ENCODE data around the gene ZNF710.
"Not testable (repeated sequence)": the region's sequence is repeated elsewhere in the genome, so short reads cannot be mapped to it uniquely, and the experiment has no call there.

ZNF710 gene

GRCh38 chr15:90001062-90001682 is at the start of gene ZNF710:
ZNF710 (plus strand) TSS chr15:90001324; CDS start chr15:90067138, 65,814 bp downstream.
- peak; percentile 75 for DNase-seq (ENCODE audit: low spot score)

- no peak for DNase-seq (ENCODE audit: low spot score)
Measured at GRCh38 chr15:89954541-89954940, 46.6 kb upstream of the ZNF710 start.

GRCh38 chr15:89955449-89955998 is 45.6 kb upstream of the ZNF710 start:
- DNase-seq (ENCODE audit: low spot score): not testable (repeated sequence)

GRCh38 chr15:89958107-89958805 is 42.9 kb upstream of the ZNF710 start:
- DNase-seq (ENCODE audit: low spot score): no peak

DNA sequence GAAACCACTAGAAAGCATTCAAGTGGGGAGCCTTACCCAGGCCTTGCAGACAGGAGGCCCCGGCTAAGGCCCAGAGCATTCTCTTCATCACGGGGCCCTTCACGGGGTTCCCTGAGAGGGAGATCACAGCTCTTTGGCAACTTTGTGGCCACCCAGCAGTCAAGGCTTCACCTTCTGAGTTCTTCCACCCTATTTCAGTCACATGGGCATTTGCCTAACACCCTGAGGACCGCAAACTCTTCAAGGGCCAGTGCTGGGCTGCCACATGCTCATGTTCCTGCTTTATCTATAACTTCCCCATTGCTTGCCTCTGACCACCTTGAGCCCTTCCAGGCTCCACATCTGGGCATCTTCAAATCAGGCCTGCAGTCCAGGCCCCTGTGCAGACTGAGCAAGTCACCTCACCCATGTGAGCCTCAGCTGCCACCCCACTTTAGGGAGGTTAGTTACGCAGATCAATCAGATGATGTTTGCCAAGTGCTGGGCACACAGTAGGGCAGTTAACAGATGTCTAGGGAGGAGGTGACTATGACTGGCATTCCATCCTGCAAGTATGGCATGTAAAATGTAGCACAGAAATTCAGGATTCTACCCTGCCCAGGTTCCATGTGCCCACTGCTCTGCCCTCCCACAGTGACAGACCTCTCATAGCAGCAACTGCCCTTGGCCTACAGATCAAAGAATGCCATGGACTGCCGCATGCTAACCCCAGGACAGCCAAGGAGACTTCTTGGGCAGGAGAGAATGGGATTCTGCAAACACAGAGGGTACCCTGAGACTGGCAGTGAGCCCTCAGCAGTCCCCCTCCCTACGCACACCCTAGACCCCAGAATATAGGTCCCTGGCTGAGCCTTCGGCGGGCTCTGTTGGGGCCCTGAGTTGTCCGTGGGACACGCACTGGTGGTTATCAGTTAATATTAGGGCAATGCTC is 37.6 kb upstream of the ZNF710 start:
- DNase-seq (ENCODE audit: low spot score): no peak

DNA sequence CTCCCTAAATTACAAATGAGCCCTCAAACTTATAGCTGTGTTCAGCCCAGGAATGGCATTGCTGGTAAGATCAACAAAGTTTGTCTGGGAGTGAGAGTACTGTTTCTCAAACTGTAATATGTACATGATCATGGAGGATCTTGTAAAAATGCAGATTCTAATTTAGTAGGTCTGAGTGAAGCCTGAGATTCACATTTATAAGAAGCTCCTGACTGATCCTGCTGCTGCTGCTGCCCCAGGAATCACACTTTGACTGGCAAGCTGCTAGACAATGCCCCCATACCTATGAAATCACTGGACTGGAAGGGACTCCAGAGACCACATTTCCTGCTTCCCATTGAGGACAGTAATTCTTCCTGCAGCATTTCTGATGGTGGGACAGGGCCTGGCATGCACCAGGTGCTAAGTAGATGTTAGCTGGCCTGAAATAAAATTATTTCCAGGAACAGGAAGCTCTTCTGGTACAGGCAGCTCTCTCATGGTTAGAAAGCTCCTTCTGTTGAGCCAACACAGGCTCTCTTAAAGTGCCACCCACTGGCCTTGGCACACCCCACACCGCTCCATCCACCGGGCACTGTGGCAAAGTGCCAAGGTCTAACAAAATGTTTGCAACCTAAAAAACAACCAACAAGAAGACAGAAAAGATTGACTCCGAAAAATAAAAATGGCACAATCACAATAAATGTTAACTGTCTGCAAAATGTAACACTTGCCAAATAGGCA is 36.7 kb upstream of the ZNF710 start:
- no peak for DNase-seq (ENCODE audit: low spot score)

GRCh38 chr15:89967881-89968280 is 33.2 kb upstream of the ZNF710 start:
- DNase-seq (ENCODE audit: low spot score): no peak

DNA sequence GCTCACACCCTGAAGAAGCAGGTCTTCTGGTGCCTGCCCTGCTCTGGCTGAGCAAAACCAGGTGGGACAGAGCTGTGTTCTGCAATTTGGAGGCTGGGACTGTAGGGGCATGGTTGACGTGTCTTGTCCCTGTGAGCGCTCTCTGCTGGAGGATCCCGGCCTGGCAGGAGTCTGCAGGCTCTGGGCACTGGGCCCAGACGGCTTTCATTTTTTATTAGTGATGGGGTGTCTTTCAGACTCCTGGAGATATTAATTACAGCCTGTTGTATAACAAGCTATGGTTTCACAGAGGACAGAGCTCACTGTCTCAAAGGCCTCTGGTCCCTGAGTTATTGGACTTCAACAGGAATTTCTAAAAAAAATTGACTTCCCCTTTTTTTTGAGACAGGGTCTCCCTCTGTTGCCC is 29.5 kb upstream of the ZNF710 start:
- peak; percentile 53 for DNase-seq (ENCODE audit: low spot score)

DNA sequence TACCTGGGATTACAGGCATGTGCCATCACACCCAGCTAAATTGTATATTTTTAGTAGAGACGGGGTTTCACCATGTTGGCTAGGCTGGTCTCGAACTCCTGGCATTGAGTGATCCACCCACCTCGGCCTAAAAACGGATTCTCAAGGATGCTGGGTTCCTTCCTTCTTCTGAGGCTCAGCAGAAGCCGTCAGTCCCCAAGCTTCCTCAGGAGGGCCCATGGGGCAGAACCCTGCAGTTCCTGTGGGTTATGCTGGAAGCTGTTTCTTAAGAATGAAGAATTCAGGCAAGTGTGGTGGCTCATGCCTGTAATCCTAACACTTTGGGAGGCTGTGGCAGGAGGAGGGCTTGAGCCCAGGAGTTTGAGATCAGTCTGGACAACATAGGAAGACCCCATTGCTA is 29.0 kb upstream of the ZNF710 start:
- no peak for DNase-seq (ENCODE audit: low spot score)

- no peak for DNase-seq (ENCODE audit: low spot score)
Measured at GRCh38 chr15:89975482-89976245, 25.5 kb upstream of the ZNF710 start.

GRCh38 chr15:89976246-89976600 is 24.9 kb upstream of the ZNF710 start:
- no peak for DNase-seq (ENCODE audit: low spot score)

DNA sequence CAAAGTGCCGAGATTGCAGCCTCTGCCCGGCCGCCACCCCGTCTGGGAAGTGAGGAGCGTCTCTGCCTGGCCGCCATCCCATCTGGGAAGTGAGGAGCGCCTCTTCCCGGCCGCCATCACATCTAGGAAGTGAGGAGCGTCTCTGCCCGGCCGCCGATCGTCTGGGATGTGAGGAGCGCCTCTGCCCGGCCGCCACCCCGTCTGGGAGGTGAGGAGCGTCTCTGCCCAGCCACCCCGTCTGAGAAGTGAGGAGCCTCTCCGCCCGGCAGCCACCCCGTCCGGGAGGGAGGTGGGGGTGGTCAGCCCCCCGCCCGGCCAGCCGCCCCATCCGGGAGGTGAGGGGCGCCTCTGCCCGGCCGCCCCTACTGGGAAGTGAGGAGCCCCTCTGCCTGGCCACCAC is 23.3 kb upstream of the ZNF710 start:
- DNase-seq (ENCODE audit: low spot score): not testable (repeated sequence)

DNA sequence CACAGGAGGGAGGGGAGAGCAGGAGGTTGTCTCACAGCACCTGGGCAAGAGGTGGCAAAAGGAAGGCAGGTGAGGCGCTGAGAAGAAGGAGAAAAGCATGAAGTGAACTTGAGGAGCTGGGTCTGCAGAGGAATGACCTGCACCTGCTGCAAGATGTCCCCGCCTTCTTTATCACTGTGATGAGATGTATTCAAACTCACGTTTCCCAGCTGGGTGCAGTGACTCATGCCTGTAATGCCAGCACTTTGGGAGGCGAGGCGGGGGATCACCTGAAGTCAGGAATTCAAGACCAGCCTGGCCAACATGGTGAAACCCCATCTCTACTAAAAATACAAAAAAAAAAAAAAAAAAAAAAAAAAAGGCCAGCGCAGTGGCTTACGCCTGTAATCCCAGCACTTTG is 22.2 kb upstream of the ZNF710 start:
- no peak for DNase-seq (ENCODE audit: low spot score)

- DNase-seq (ENCODE audit: low spot score): no peak
Measured at GRCh38 chr15:89980896-89981295, 20.2 kb upstream of the ZNF710 start.

DNA sequence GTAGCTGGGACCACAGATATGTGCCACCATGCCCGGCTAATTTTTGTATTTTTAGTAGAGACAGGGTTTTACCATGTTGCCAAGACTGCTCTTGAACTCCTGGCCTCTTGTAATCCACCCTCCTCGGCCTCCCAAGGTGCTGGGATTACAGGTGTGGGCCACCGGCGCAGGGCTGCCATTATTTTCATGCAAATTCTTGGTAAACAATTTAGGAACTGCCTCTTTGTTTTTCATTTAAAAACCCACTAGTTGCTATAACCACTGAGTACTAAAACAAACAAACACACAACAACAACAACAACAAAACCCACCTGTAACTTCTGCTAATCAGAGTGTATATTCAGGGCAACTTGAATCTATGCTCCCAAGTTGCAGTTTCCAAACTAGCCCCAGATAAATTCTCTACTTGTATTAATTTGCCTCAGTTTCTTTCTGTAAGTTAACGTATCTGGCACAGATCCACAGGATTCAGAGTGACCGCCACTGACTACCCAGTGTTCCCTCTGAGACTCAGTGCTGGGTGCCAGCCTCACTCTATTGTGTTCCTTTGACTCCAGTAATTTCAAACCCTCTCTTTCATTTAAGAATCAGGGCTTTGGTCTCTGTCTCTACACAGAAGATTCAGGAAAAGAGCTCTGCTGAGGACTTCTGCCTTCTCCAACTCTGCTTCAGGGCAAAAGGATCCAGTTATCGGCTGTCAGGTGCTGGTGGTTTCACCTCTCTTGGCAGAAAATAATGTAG is 18.6 kb upstream of the ZNF710 start:
- DNase-seq (ENCODE audit: low spot score): no peak

- no peak for DNase-seq (ENCODE audit: low spot score)
Measured at GRCh38 chr15:89984001-89984400, 17.1 kb upstream of the ZNF710 start.

DNA sequence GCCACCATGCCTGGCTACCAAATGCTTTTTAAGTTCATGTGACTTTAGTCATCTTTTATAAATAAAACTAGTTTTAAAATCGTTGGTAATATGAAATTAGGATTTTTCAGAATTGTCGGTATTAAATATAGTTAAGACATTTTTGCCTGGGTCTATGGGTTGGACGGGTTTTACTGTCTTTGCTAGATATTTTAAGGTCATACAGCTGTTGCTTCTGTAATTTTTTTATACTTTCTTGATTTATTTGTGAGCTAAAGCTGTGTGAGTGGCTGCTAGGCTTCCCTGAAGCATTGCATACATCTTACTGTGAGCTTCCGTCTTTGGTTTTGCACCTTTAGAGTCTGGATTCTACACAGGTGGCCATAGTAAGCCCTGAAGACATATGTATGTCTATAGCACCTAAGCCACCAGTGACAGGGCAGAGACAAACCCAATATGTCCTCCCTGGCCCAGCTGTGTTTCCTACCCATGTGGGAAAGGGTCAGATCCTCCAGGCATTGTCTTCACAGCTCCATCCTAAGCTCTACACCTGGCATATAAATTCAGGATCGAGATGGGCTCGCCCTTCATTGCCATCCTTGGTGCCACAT is 16.6 kb upstream of the ZNF710 start:
- DNase-seq (ENCODE audit: low spot score): no peak

GRCh38 chr15:89985111-89985510 is 16.0 kb upstream of the ZNF710 start:
- no peak for DNase-seq (ENCODE audit: low spot score)

GRCh38 chr15:89991312-89991711 is 9.8 kb upstream of the ZNF710 start:
- DNase-seq (ENCODE audit: low spot score): no peak

DNA sequence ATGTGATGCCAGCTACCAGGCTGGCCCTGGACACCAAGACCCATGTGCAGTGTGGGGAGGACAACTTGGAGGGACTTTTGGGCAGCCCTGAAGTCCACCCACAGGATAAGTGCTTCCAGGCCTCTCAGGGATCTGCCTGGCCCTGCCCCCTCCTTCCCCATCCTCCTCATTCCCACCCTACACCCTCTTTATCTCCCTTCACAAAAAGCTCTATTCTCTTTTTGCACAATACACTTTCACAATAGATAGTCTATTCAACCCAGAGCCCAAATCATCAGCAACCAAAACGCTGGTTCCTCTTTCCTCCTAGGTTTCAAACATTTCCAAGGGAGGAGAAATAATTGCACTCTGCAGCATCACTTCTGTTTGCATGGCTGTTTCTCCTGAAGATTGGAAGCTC is 7.8 kb upstream of the ZNF710 start:
- no peak for DNase-seq (ENCODE audit: low spot score)
